HUDEP-2 (cell line): ENCODE results near the gene EPYC.

Source experiments
- DNase-seq, 76 experiments: peaks; one replicate each; lab custom pipeline; 2025; ENCODE audit not compliant: unreplicated experiment in 76 of 76; lab: John Stamatoyannopoulos, UW

EPYC gene

DNA sequence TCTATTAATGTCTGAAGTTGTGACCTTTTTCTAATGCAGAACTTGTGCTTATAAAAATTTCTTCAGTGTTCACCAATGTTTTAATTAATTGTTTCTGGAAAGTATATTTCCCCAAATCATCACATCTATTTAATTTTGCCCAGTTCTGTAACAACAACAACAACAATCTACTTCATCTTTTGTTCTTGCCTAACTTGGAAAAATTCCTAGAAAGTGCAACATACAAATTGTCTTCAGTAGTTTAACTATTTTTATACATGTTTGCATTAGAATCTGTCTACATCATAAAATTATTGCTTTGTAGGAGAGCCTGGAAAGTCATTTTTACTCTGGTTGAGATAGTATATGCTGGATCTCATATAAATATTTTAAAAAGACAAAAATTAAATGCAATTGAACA is 88.3 kb downstream of the EPYC start:
- no peak for DNase-seq

- no peak for DNase-seq
Observed at GRCh38 chr12:90915353-90915752, 89.4 kb downstream of the EPYC start.
